DMS153 (cell line): ENCODE data around the gene DCTN2.
"Not testable (repeated sequence)": the region's sequence is repeated elsewhere in the genome, so short reads cannot be mapped to it uniquely, and the experiment has no call there.

Experiments used
- DNase-seq: peaks from one replicate; lab custom pipeline; 2025; lab: John Stamatoyannopoulos, UW

The DCTN2 gene

GRCh38 chr12:57546438-57547287 is at the start of gene DCTN2:
Gene DCTN2, minus strand, starts transcription at chr12:57547192. Its CDS starts 129 bp downstream, at chr12:57547063.
- peak; percentile 92 for DNase-seq

- no peak for DNase-seq
Observed at GRCh38 chr12:57593187-57593586, 46.2 kb upstream of the DCTN2 start.

DNA sequence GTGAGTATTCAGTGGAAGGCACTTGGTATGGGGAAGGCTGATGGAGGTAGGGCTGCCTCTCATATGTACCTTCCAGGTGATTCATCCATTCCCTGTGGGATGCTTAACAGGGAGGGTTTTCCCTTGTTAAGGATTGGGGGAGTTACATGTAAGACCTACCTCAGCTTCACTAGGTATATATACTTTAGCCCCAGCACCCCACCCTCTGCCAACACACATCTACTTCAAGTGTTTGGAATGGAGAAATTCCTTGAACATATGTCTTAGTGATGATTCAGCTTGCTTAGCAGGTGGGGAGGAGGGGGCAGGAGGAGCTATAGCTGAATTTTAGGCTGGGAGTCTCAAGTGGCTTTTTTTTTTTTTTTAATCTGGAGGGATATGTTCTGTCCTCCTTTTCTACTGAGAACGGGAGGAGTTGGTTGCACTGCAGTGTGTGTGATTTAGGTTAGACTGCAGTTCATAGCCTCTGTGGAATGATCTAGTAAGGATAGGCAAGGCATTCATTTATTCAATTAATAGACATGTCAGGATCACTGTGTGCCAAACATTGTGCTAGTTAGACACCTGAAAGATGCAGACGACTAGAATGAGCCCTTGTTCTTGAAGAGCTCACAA is 45.7 kb upstream of the DCTN2 start:
- no peak for DNase-seq

- no peak for DNase-seq
Observed at GRCh38 chr12:57591782-57592325, 44.9 kb upstream of the DCTN2 start.

- DNase-seq: peak; percentile 82
Observed at GRCh38 chr12:57590864-57591781, 44.1 kb upstream of the DCTN2 start, which contains the start of gene PIP4K2C. Gene PIP4K2C, plus strand, starts transcription at chr12:57591192. Its CDS starts 98 bp downstream, at chr12:57591290.

GRCh38 chr12:57590479-57590863 is 43.5 kb upstream of the DCTN2 start:
- DNase-seq: no peak

DNA sequence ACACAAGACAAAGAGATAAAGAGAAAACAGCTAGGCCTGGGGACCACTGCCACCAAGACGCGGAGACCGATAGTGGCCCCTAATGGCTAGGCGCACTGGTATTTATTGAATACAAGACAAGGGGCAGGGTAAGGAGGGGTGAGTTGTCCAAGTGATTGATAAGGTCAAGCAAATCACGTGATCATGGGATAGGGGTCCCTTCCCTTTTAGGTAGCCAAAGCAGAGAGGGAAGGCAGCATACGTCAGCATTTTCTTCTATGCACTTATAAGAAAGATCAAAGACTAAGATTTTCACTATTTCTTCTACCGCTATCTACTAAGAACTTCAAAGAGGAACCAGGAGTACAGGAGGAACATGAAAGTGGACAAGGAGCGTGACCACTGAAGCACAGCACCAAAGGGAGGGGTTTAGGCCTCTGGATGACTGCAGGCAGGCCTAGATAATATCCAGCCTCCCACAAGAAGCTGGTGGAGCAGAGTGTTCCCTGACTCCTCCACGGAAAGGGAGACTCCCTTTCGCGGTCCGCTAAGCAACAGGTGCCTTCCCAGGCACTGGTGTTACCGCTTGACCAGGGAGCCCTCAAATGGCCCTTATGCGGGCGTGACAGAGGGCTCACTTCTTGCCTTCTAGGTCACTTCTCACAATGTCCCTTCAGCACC is 42.1 kb upstream of the DCTN2 start:
- DNase-seq: not testable (repeated sequence)

DNA sequence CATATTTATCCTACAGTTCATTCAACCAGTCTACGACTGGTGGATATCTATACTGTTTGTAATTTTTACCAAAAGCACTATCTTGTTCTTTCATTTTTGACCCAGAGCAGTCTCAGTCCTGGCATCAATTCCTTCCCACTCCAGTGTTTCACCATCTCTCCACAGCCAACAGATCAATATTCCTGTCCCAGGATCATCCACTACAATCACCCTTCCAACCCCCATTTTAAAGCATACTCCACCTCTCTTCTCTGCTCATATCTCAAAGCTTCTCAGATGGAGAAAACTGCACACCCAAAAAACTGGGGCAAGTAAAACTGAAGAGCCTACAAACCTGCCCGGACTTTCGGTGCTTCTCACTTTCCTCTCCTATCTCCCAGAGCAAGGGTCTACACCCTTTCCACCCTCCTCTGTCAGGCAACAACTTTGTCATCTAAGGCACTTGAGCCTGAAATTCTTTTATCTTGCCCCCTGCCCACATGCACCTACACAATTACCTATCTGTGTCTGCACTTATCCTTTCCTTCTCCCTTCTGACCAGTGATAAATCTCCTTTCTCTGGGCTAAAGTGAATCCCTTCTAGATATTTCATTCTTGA is 39.9 kb upstream of the DCTN2 start:
- no peak for DNase-seq

DNA sequence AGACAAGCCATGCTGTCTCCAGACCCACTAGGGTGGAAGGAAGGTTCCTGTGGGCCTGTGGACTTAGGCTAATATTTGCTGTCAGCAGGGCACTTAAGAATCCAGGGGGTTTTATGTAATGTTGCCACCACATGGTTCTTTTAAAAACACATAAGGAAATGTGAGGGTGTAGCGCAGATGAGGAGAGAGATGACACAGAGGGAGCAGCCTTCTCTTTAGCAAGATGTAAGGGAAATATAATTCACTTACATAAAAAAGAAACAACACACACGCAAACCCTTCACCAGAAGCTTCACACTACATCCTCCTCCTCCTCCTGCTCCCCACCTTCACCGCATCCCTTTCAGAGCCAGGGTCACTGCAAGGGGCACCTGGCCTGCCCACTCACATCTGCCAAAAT is 39.1 kb upstream of the DCTN2 start:
- DNase-seq: no peak

DNA sequence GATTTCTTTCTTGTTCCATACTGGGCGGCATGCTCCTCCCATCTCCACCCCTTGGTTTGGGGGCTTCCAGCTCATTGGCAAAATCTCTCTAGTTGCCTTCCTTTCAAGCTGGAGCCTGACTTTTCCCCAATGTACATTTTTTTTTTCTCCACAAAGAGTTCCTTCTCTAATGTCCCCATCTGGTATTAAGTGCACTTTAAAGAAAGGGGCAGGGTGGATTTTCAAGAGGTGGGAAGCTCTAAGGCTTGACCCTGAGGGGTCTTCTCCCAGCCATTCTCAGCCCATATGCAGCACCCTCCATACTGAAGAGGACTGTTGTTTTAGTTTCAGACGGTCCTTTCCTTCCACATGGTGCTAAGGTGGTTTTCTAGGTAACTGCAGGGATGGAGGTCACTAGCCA is 38.2 kb upstream of the DCTN2 start:
- DNase-seq: no peak

GRCh38 chr12:57584690-57585089 is 37.7 kb upstream of the DCTN2 start:
- DNase-seq: no peak

DNA sequence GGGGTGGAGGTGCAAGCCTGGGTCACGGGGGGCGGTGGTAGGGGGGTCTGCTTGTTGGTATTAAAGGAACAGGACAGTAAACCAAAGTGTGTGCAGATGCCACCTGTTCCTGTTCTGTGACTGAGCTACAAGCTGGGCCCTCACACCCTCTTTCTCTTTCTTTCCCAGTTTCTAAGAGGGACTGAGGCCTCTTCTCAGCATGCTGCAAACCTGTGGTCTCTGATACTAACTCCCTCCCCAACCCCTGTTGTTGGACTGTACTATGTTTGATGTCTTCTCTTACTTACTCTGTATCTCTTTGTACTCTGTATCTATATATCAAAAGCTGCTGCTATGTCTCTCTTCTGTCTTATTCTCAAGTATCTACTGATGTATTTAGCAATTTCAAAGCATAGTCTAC is 37.1 kb upstream of the DCTN2 start:
- no peak for DNase-seq

GRCh38 chr12:57583008-57583831 is 36.2 kb upstream of the DCTN2 start:
- peak; percentile 68 for DNase-seq

DNA sequence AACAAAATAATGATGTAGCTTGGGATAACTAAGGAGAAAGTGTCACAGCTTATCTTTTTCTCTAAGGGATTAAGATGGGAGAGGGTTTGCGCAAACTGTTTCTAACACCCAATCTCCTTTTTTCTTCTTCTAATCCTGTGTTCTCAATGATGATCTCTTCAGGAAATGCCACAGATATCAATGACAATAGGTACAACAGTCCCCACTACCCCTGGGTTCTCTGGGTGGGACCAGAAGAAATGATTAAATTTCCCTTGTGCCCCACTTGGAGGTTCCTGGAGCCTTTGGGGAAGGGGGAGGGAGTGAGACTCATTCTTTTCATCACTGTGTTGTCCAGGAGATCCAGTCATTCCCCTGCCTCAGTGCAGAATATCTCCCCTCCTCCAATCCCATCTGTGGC is 35.4 kb upstream of the DCTN2 start:
- no peak for DNase-seq

- no peak for DNase-seq
Observed at GRCh38 chr12:57581802-57582201, 34.8 kb upstream of the DCTN2 start.

GRCh38 chr12:57580466-57580795 is 33.4 kb upstream of the DCTN2 start:
- no peak for DNase-seq

- DNase-seq: no peak
Observed at GRCh38 chr12:57579677-57580465, 32.9 kb upstream of the DCTN2 start.

- no peak for DNase-seq
Observed at GRCh38 chr12:57579011-57579410, 32.0 kb upstream of the DCTN2 start.

DNA sequence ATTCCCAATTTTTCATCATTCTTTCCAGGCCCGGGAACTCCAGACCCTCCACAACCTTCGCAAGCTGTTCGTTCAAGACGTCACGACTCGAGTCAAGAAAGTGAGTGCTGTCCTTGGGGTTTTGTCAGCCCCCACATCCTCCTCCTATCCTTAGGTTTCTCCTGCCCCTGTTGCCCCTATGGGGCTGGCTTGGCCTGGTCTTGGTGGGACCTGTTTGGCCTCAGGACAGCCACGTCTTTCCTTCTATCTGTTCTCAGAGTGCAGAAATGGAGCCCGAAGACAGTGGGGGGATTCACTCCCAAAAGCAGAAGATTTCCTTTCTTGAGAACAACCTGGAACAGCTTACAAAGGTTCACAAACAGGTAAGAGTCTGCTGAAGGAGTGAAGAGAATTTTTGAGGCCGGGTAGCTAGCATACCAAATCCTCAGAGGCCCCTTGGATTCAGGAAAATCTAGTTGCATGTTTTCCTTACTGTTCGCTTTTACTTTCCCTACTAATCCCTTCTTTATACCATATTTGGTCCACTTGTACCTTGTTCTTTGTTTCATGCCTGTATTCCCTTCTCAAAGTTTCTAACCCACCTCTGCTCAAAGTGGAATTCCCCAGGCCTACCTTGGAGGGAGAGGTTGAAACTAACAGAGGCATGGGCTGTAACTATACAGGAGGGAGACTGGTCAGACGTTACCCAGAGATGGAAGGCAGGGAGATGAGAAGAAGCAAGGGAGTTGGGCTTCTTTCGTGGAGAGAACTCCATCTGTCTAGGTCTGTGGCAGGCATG is 31.2 kb upstream of the DCTN2 start:
- no peak for DNase-seq
